Activated CD4-positive, alpha-beta T cell treated with anti-CD3 and anti-CD28 coated beads, Interleukin-2, amount 10 ng/mL, durations not matched to agents 7 days and 5 days (primary cell): ENCODE measurements around the gene ACTL6B. TPM values are rescaled to one million over a fixed set of nuclear protein-coding genes. Genes with fewer than 3 reads are reported as not detected.
A peak's percentile ranks its signal among the peaks of the same experiment; 100 is the strongest.

Experiments
- CTCF ChIA-PET: fragments of 350-600 bp; sonication (Branson Sonifier 250); formaldehyde crosslinking; loops from one replicate; lab custom pipeline; 2021; ENCODE audit warnings: antibody characterized with exemption; lab: Charles Lee
- POLR2A ChIA-PET: fragments of 350-600 bp; sonication (Branson Sonifier 250); formaldehyde crosslinking; loops from one replicate; lab custom pipeline; 2021; ENCODE audit warnings: antibody characterized with exemption; lab: Charles Lee
- DNase-seq: peaks from one replicate; pipeline ENCODE4 v3.0.0-alpha.2; 2020
- H3K27ac Mint-ChIP-seq: one replicate; pipeline ENCODE4 v1.8.0; 2021; ENCODE audit warnings: mild to moderate bottlenecking, moderate library complexity, mixed read lengths
- H3K27me3 Mint-ChIP-seq: one replicate; pipeline ENCODE4 v1.8.0; 2021; ENCODE audit warnings: mixed read lengths
- H3K36me3 Mint-ChIP-seq: one replicate; pipeline ENCODE4 v1.8.0; 2021; ENCODE audit warnings: low read depth, mixed read lengths
- H3K4me1 Mint-ChIP-seq: one replicate; pipeline ENCODE4 v1.8.0; 2021; ENCODE audit warnings: mixed read lengths
- H3K4me3 Mint-ChIP-seq: one replicate; pipeline ENCODE4 v1.8.0; 2021; ENCODE audit warnings: mild to moderate bottlenecking, moderate library complexity, mixed read lengths
- H3K9me3 Mint-ChIP-seq: one replicate; pipeline ENCODE4 v1.8.0; 2021; ENCODE audit warnings: mixed read lengths
- total RNA-seq, 2 experiments: library from RNA; stranded (reverse); gene quantifications; one replicate each; pipeline ENCODE4 v1.2.3, GENCODE V29; 2021

The ACTL6B gene
- total RNA-seq, 2 experiments from 2014 or later = not detected

GRCh38 chr7:100598425-100598824 is 57.8 kb downstream of the ACTL6B start:
- H3K4me3 Mint-ChIP-seq = no peak overlapping the region
- POLR2A ChIA-PET = interaction anchor here (1.0 kb wide), 1 partner anchor 12 kb away, joined by 3 read pairs; the partner anchor contains the start of gene FBXO24

GRCh38 chr7:100595188-100595587 is 61.1 kb downstream of the ACTL6B start:
- POLR2A ChIA-PET = no interaction called here
- no peak overlapping the region for H3K27ac Mint-ChIP-seq

More at GRCh38 chr7:100598425-100598824, 57.8 kb downstream of the ACTL6B start:
- H3K27me3 Mint-ChIP-seq = peaks cover 2% of the 10 kb centered on the region
- no peaks in the 10 kb centered on the region for H3K9me3 Mint-ChIP-seq
- H3K27ac Mint-ChIP-seq = peak overlapping the region; percentile 64
- CTCF ChIA-PET = interaction anchor here (1.4 to 2.5 kb wide), 4 partner anchors 9 to 35 kb away, joined by 3 to 14 read pairs (median 8); partner anchors contain the start of genes FBXO24, LRCH4 and MOSPD3
- no peaks in the 10 kb centered on the region for H3K36me3 Mint-ChIP-seq
- DNase-seq = no peak
- peaks cover 19% of the 10 kb centered on the region for H3K4me1 Mint-ChIP-seq

More at GRCh38 chr7:100595188-100595587, 61.1 kb downstream of the ACTL6B start:
- Mint-ChIP-seq H3K9me3 (no peaks in the 10 kb centered on the region), H3K4me1 (peaks cover 8% of the 10 kb centered on the region), H3K36me3 (no peaks in the 10 kb centered on the region), H3K27me3 (peaks cover 5% of the 10 kb centered on the region), H3K4me3 (no peak overlapping the region)
- CTCF ChIA-PET = interaction anchor here (0.6 to 1.6 kb wide), 2 partner anchors 9 to 36 kb away, joined by 3 to 8 read pairs; partner anchors contain the start of genes FBXO24 and LRCH4
- DNase-seq = no peak

Other genes with a start within 250 kb of the ACTL6B start
- gene ZCWPW1, start 227.7 kb downstream of the ACTL6B start, total RNA-seq = 1 to 10 TPM; 2.4 to 2.7 TPM
- gene MEPCE, start 226.6 kb downstream of the ACTL6B start, total RNA-seq = 10 to 100 TPM; 49.1 to 50.5 TPM
- gene PPP1R35, start 220.0 kb downstream of the ACTL6B start, total RNA-seq = 10 to 100 TPM; 67.9 to 77.9 TPM
- 1 to 10 TPM; 3.0 to 4.1 TPM for gene SPACDR, start 192.2 kb downstream of the ACTL6B start, total RNA-seq
- gene TSC22D4, start 177.2 kb downstream of the ACTL6B start, total RNA-seq = 100 to 1,000 TPM; 113 to 128 TPM
- gene NYAP1, start 172.5 kb downstream of the ACTL6B start, total RNA-seq = under 1 TPM; 0.23 to 0.32 TPM
- 10 to 100 TPM; 43.0 to 45.3 TPM for gene AGFG2, start 117.2 kb downstream of the ACTL6B start, total RNA-seq
- 10 to 100 TPM; 34.6 to 36.1 TPM for gene SAP25, start 82.5 kb downstream of the ACTL6B start, total RNA-seq
- 100 to 1,000 TPM; 189 to 217 TPM for gene LRCH4, start 70.3 kb downstream of the ACTL6B start, total RNA-seq
- 1 to 10 TPM; 1.3 to 1.5 TPM for gene FBXO24, start 70.1 kb downstream of the ACTL6B start, total RNA-seq
- gene PCOLCE, start 54.1 kb downstream of the ACTL6B start, total RNA-seq = 10 to 100 TPM; 17.3 to 18.3 TPM
- 10 to 100 TPM; 59.7 to 66.7 TPM for gene MOSPD3, start 43.9 kb downstream of the ACTL6B start, total RNA-seq
- 1 to 10 TPM; 7.3 to 9.8 TPM for gene TFR2, start 14.9 kb downstream of the ACTL6B start, total RNA-seq
- gene GNB2, start 17.3 kb upstream of the ACTL6B start, total RNA-seq = 100 to 1,000 TPM; 238 to 249 TPM
- gene GIGYF1, start 37.8 kb upstream of the ACTL6B start, total RNA-seq = 10 to 100 TPM; 48.7 to 55.5 TPM
- 10 to 100 TPM; 39.9 to 40.5 TPM for gene POP7, start 49.7 kb upstream of the ACTL6B start, total RNA-seq
- not detected for gene EPO, start 64.0 kb upstream of the ACTL6B start, total RNA-seq
- not detected for gene ZAN, start 77.1 kb upstream of the ACTL6B start, total RNA-seq
- gene EPHB4, start 171.1 kb upstream of the ACTL6B start, total RNA-seq = 1 to 10 TPM; 1.6 to 2.1 TPM
- gene SLC12A9, start 196.3 kb upstream of the ACTL6B start, total RNA-seq = 10 to 100 TPM; 44.1 to 49.1 TPM
- 10 to 100 TPM; 24.8 to 34.2 TPM for gene TRIP6, start 210.9 kb upstream of the ACTL6B start, total RNA-seq
- 100 to 1,000 TPM; 262 to 280 TPM for gene SRRT, start 218.7 kb upstream of the ACTL6B start, total RNA-seq
- 1 to 10 TPM; 2.3 to 3.1 TPM for gene UFSP1, start 233.3 kb upstream of the ACTL6B start, total RNA-seq
- gene ACHE, start 239.4 kb upstream of the ACTL6B start, total RNA-seq = not detected